K562 (cell line): ENCODE data around the gene FBXO46. TPM values are rescaled to one million over a fixed set of nuclear protein-coding genes. Genes with fewer than 3 reads are reported as not detected.
A peak's percentile ranks its signal among the peaks of the same experiment; 100 is the strongest.

Experiments used
- ARID4B ChIP-seq: sonication (generic); formaldehyde crosslinking; IDR thresholded peaks from 2 replicates; pipeline ENCODE4 v1.8.0; 2022; ENCODE audit warnings: mild to moderate bottlenecking, missing genetic modification reagents
- CEBPG ChIP-seq, 3 experiments: fragments of 200-800 bp in 1 of 3; sonication (Bioruptor generic) in 1 of 3; sonication (generic) in 1 of 3; formaldehyde crosslinking in 1 of 3; IDR thresholded peaks in 2 of 3; conservative IDR thresholded peaks in 1 of 3; 2 replicates each; pipeline versions ENCODE4 v1.6.1 to v1.8.0; 2016 to 2022; ENCODE audit warnings: missing compliant biosample characterization in 2 of 3, missing genetic modification characterization in 2 of 3, mild to moderate bottlenecking in 1 of 3, missing genetic modification reagents in 1 of 3
- CREBBP ChIP-seq: IDR thresholded peaks from one replicate; pipeline ENCODE4 v1.6.1; 2012; ENCODE audit warnings: low read depth, mild to moderate bottlenecking, control low read depth, inconsistent platforms, low read length
- ELF1 ChIP-seq: fragments of 200-800 bp; sonication (Bioruptor generic); IDR thresholded peaks from 2 replicates; pipeline ENCODE4 v1.6.1; 2016; ENCODE audit warnings: missing genetic modification characterization, missing compliant biosample characterization
- HMBOX1 ChIP-seq: sonication (generic); IDR thresholded peaks from 2 replicates; pipeline ENCODE4 v1.6.1; 2016
- MTF1 ChIP-seq: fragments of 250-450 bp; sonication (Bioruptor Pico); IDR thresholded peaks from 2 replicates; pipeline ENCODE4 v1.9.0; 2021; ENCODE audit warnings: moderate library complexity, mild to moderate bottlenecking, inconsistent platforms, borderline replicate concordance
- PCBP1 ChIP-seq: fragments of 200-400 bp; formaldehyde crosslinking; IDR thresholded peaks from 2 replicates; pipeline ENCODE4 v1.6.1; 2018; ENCODE audit warnings: mild to moderate bottlenecking, low read depth, low read length; ENCODE audit not compliant: poor library complexity, severe bottlenecking
- RBM15 ChIP-seq: fragments of 200-400 bp; formaldehyde crosslinking; IDR thresholded peaks from 2 replicates; pipeline ENCODE4 v1.6.1; 2018; ENCODE audit warnings: mild to moderate bottlenecking, low read length, moderate library complexity; ENCODE audit not compliant: insufficient read depth
- TSC22D4 ChIP-seq: fragments of 450-650 bp; IDR thresholded peaks from 2 replicates; pipeline ENCODE4 v1.6.1; 2016; ENCODE audit warnings: missing genetic modification characterization, missing biosample characterization, control low read depth
- WHSC1 ChIP-seq: IDR thresholded peaks from one replicate; pipeline ENCODE4 v1.6.1; 2012; ENCODE audit warnings: low read length, control low read depth, inconsistent platforms
- ZFPM2 ChIP-seq: fragments of 250-450 bp; sonication (Bioruptor Pico); IDR thresholded peaks from 2 replicates; pipeline ENCODE4 v1.5.1; 2022; ENCODE audit warnings: mild to moderate bottlenecking
- ZNF197 ChIP-seq: fragments of 200-800 bp; sonication (Bioruptor generic); IDR thresholded peaks from 2 replicates; pipeline ENCODE4 v1.6.1; 2016; ENCODE audit warnings: low read depth, missing genetic modification characterization, missing compliant biosample characterization
- ZNF395 ChIP-seq: fragments of 200-800 bp; sonication (Bioruptor generic); IDR thresholded peaks from 2 replicates; pipeline ENCODE4 v1.6.1; 2017; ENCODE audit warnings: missing genetic modification characterization, missing compliant biosample characterization
- polyA plus RNA-seq, 8 experiments: library from polyadenylated mRNA; depleted of rRNA in 4 of 8; stranded (reverse) in 5 of 8; unstranded in 3 of 8; fragments of >200 nt; fragmentation: Nextera tagmentation in 2 of 8; fragmentation: Illumina TruSeq in 1 of 8; extraction: Ambion mirVana in 2 of 8; extraction: Trizol in 1 of 8; gene quantifications; 2 replicates each; pipeline versions ENCODE4 v1.2.1 to v1.2.3, GENCODE V29; 2011 to 2014; ENCODE audit warnings: inconsistent platforms in 1 of 8, missing spikeins in 1 of 8
- total RNA-seq, 7 experiments: library from RNA; depleted of rRNA in 6 of 7; stranded (reverse); fragments of >200 nt in 6 of 7; fragmentation: Illumina TruSeq in 2 of 7; extraction: Trizol in 2 of 7; gene quantifications; 2 replicates each; pipeline versions ENCODE4 v1.2.1 to v1.2.3, GENCODE V29; 2011 to 2021; ENCODE audit warnings: low replicate concordance in 1 of 7

Gene FBXO46
- total and polyA plus RNA-seq, 9 of the 15 experiments (the other 6 are each of a cell fraction or from before 2014, with no cell fraction given): 1.5 to 36.1 (median 7.3) TPM

DNA sequence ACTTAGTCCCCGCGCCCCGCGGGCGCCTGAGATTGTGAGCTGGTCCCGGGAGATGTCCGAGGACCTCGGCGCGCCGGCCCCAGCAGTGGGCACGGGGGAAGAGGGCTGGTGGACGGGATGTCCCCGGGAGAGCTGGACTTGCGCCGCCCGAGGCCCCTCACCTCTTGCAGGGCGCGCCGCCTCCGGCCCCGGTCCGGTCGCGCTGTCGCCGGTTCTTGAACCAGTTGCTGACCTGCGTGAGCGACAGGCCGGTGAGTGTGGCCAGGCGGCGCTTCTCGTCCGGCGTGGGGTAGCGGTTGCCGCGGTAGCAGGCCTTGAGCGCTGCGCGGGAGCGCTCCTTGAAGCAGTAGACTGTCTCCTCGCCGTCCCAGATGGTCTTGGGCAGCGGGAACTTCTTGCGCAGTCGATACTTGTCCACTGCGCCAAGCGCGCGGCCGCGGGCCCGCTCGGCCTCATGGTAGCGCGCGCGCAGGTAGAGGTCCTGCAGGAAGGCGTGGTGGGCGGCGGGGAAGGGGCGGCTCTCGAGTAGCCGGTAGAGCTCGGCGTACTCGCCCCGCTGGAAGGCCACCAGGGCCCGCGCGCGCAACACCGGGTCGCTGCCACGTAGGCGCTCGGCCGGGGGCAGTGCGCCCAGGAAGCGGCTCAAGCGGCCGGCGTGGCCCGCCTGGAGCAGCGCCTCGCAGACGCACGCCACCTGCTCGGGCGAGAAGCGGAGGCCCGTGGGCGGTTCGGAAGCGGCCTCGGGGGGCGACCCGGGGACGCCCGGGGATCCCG is 37.4 kb upstream of the FBXO46 start (continued):
- TF ChIP-seq ARID4B (CRISPR knock-in tag): peak; percentile 73
- no peak for TF ChIP-seq ZFPM2 (CRISPR knock-in tag)
- 0 out of 2 replicates have a peak, but pooled peaks have one; percentile 42 for TF ChIP-seq CEBPG (CRISPR knock-in tag; IDR thresholded peaks at IDR 0.05)
- no peak for TF ChIP-seq CEBPG (tag; conservative IDR thresholded peaks at IDR 0.05 in 1 of 2, IDR thresholded peaks at IDR 0.05 in 1 of 2)
- no peak; the same call in 1 of the 2 replicates for TF ChIP-seq ELF1 (tag)
- TF ChIP-seq CREBBP: no peak
- TF ChIP-seq ZNF197 (CRISPR knock-in tag): no peak
- TF ChIP-seq WHSC1: no peak
- TF ChIP-seq HMBOX1: no peak
- TF ChIP-seq MTF1 (CRISPR knock-in tag): no peak
- TF ChIP-seq TSC22D4 (tag): no peak
- no peak for TF ChIP-seq ZNF395 (CRISPR knock-in tag)
- no peak for TF ChIP-seq RBM15
- TF ChIP-seq PCBP1: peak; percentile 51
